HCT116 (cell line): Measurements from ENCODE around the gene ACTN1. TPM values are rescaled to one million over a fixed set of nuclear protein-coding genes. Genes with fewer than 3 reads are reported as not detected.

Source experiments
- ATAC-seq: fragments of 200-7000 bp; cut with Tn5 transposase; 2 replicates; pipeline ENCODE4 v1.9.1; 2020; ENCODE audit warnings: mild to moderate bottlenecking, moderate library complexity
- BruUV-seq: library from RNA; stranded (reverse); fragments of 400-500 nt; replicated peaks from 2 replicates; lab custom pipeline; 2021; lab: Mats Ljungman, UMichigan
- CTCF ChIA-PET: fragments of 300-600 bp; sonication (Branson Sonifier 250); formaldehyde crosslinking; loops from one replicate; lab custom pipeline; 2021; ENCODE audit warnings: antibody characterized with exemption; lab: Charles Lee
- POLR2A ChIA-PET: fragments of 300-600, 350-600 bp; sonication (Branson Sonifier 250); formaldehyde crosslinking; loops from one replicate; lab custom pipeline; 2021; ENCODE audit warnings: antibody characterized with exemption; lab: Charles Lee
- RAD21 ChIA-PET, 2 experiments: fragments of 300-600 bp; sonication (Branson Sonifier 250); formaldehyde crosslinking; loops; one replicate each; lab custom pipeline; 2023; ENCODE audit warnings: low total read pairs in 2 of 2; ENCODE audit not compliant: uncharacterized antibody in 2 of 2, unreplicated experiment in 2 of 2, low non-redundant PET in 1 of 2; lab: Charles Lee
- DNase-seq: peaks from one replicate; pipeline ENCODE4 v3.0.0-alpha.2; 2010; ENCODE audit warnings: low read depth, low spot score
- H2AFZ ChIP-seq: fragments of 200-600 bp; shearing (Covaris generic), sonication (generic); 2 replicates; pipeline ENCODE4 v1.6.1; 2017; ENCODE audit warnings: low read depth, mixed run types, mixed read lengths, antibody characterized with exemption, low read length; ENCODE audit not compliant: poor library complexity, severe bottlenecking
- H3K27ac ChIP-seq: 2 replicates; pipeline ENCODE4 v1.5.1; 2012; ENCODE audit warnings: low read depth, low read length
- H3K27me3 ChIP-seq: fragments of 200-600 bp; sonication (generic); 2 replicates; pipeline ENCODE4 v1.6.1; 2016; ENCODE audit warnings: mixed run types, low read length, mixed read lengths; ENCODE audit not compliant: insufficient read depth
- H3K36me3 ChIP-seq, 2 experiments: fragments of 200-500 bp in 1 of 2; fragments of 200-600 bp in 1 of 2; sonication (Bioruptor generic) in 1 of 2; sonication (generic) in 1 of 2; 2 replicates each; pipeline versions ENCODE4 v1.5.1 to v1.6.1; 2014 to 2016; ENCODE audit warnings: low read length in 2 of 2, inconsistent platforms in 1 of 2, mixed read lengths in 1 of 2, mixed run types in 1 of 2; ENCODE audit not compliant: insufficient read depth in 2 of 2, control insufficient read depth in 1 of 2
- H3K4me1 ChIP-seq, 2 experiments: fragments of 200-600 bp in 1 of 2; sonication (generic) in 1 of 2; 2 replicates each; pipeline versions ENCODE4 v1.5.1 to v1.6.1; 2012 to 2017; ENCODE audit warnings: low read length in 2 of 2, inconsistent platforms in 1 of 2, mild to moderate bottlenecking in 1 of 2, mixed read lengths in 1 of 2, mixed run types in 1 of 2, moderate library complexity in 1 of 2; ENCODE audit not compliant: insufficient read depth in 2 of 2, control insufficient read depth in 1 of 2
- H3K4me2 ChIP-seq: fragments of 200-600 bp; sonication (generic); 2 replicates; pipeline ENCODE4 v1.6.1; 2017; ENCODE audit warnings: mixed run types, low read length, mixed read lengths
- H3K4me3 ChIP-seq, 2 experiments: fragments of 200-600 bp in 1 of 2; sonication (generic) in 1 of 2; replicated peaks in 1 of 2; 2 replicates each; pipeline ENCODE4 v1.5.1; 2011 to 2016; ENCODE audit warnings: low read length in 2 of 2, control low read depth in 1 of 2, low read depth in 1 of 2, mild to moderate bottlenecking in 1 of 2, mixed read lengths in 1 of 2, mixed run types in 1 of 2
- H3K79me2 ChIP-seq: fragments of 200-600 bp; sonication (generic); 2 replicates; pipeline ENCODE4 v1.6.1; 2017; ENCODE audit warnings: mild to moderate bottlenecking, mixed run types, low read length, moderate library complexity, mixed read lengths; ENCODE audit not compliant: insufficient read depth
- H3K9ac ChIP-seq: fragments of 200-600 bp; sonication (generic); 2 replicates; pipeline ENCODE4 v1.6.1; 2016; ENCODE audit warnings: low read length, mixed read lengths
- H3K9me2 ChIP-seq: fragments of 200-600 bp; sonication (generic), shearing (Covaris generic); 2 replicates; pipeline ENCODE4 v1.6.1; 2017; ENCODE audit warnings: mixed run types, mild to moderate bottlenecking, moderate library complexity; ENCODE audit not compliant: insufficient read depth
- H3K9me3 ChIP-seq, 2 experiments: fragments of 200-500 bp in 1 of 2; fragments of 200-600 bp in 1 of 2; sonication (Bioruptor generic) in 1 of 2; sonication (generic) in 1 of 2; 2 replicates each; pipeline ENCODE4 v1.6.1; 2014 to 2017; ENCODE audit warnings: low read length in 2 of 2, mixed read lengths in 2 of 2, inconsistent platforms in 1 of 2, low read depth in 1 of 2, mild to moderate bottlenecking in 1 of 2, mixed run types in 1 of 2, moderate library complexity in 1 of 2; ENCODE audit not compliant: control insufficient read depth in 1 of 2, insufficient read depth in 1 of 2
- H4K20me1 ChIP-seq: fragments of 200-600 bp; sonication (generic), shearing (Covaris generic); 2 replicates; pipeline ENCODE4 v1.6.1; 2017; ENCODE audit warnings: mixed run types, mild to moderate bottlenecking, moderate library complexity; ENCODE audit not compliant: insufficient read depth
- ATF3 ChIP-seq: IDR thresholded peaks from 2 replicates; pipeline ENCODE4 v1.6.1; 2012
- CEBPB ChIP-seq: IDR thresholded peaks from 2 replicates; pipeline ENCODE4 v1.6.1; 2012; ENCODE audit warnings: low read depth
- CTCF ChIP-seq, 3 experiments: fragments of 200-600 bp in 1 of 3; sonication (generic) in 1 of 3; IDR thresholded peaks in 2 of 3; conservative IDR thresholded peaks in 1 of 3; 2 replicates each; pipeline ENCODE4 v1.5.1; 2012 to 2017; ENCODE audit warnings: low read depth in 2 of 3, low read length in 2 of 3, antibody characterized with exemption in 1 of 3, borderline replicate concordance in 1 of 3, control low read depth in 1 of 3, mild to moderate bottlenecking in 1 of 3, mixed read lengths in 1 of 3, mixed run types in 1 of 3, moderate library complexity in 1 of 3; ENCODE audit not compliant: insufficient read depth in 1 of 3
- EZH2phosphoT487 ChIP-seq: fragments of 200-600 bp; IDR thresholded peaks from 2 replicates; pipeline ENCODE4 v1.6.1; 2018; ENCODE audit warnings: antibody characterized with exemption, borderline replicate concordance
- FOSL1 ChIP-seq: IDR thresholded peaks from 2 replicates; pipeline ENCODE4 v1.6.1; 2012; ENCODE audit warnings: low read depth
- JUND ChIP-seq: IDR thresholded peaks from 2 replicates; pipeline ENCODE4 v1.6.1; 2012
- MAX ChIP-seq: IDR thresholded peaks from 2 replicates; pipeline ENCODE4 v1.6.1; 2012
- POLR2A ChIP-seq: IDR thresholded peaks from 2 replicates; pipeline ENCODE4 v1.7.0; 2011; ENCODE audit warnings: borderline replicate concordance; ENCODE audit not compliant: insufficient read depth, insufficient read length; ENCODE audit errors: extremely low read depth
- RAD21 ChIP-seq: IDR thresholded peaks from 2 replicates; pipeline ENCODE4 v1.6.1; 2012; ENCODE audit warnings: low read depth, mild to moderate bottlenecking
- ZNF274 ChIP-seq: fragments of 200-500 bp; sonication (Bioruptor generic); IDR thresholded peaks from 2 replicates; pipeline ENCODE4 v1.6.1; 2014; ENCODE audit warnings: mild to moderate bottlenecking, low read depth, low read length, inconsistent platforms
- intact Hi-C: fragments of 100-400 bp; cut with micrococcal nuclease; formaldehyde crosslinking; loops from 2 replicates; pipeline ENCODE4 v1.10.0; 2022
- total RNA-seq: library from RNA; stranded (reverse); gene quantifications from one replicate; pipeline ENCODE4 v1.2.1, GENCODE V29; 2021; ENCODE audit not compliant: unreplicated experiment

ACTN1 gene
- total RNA-seq, 1 experiment from 2014 or later = 123 TPM

- TF ChIP-seq CTCF (IDR thresholded peaks at IDR 0.05 in 2 of 3, conservative IDR thresholded peaks at IDR 0.05 in 1 of 3; ENCODE audit: borderline replicate concordance in 1 of 3, insufficient read depth in 1 of 3, low read depth in 2 of 3, low read length in 2 of 3) = no peak
- no peak for TF ChIP-seq MAX
- TF ChIP-seq CEBPB = no peak
- no peak for TF ChIP-seq POLR2A
- TF ChIP-seq ZNF274 = no peak
- no peak for TF ChIP-seq ATF3
- TF ChIP-seq JUND = no peak
- no peak for TF ChIP-seq EZH2phosphoT487
These were observed 40.6 kb downstream of the ACTN1 start (continued) for GRCh38 chr14:68938271-68939150.

- peaks cover 93% of the 10 kb centered on the region for H3K79me2 ChIP-seq
- no peak for DNase-seq
- BruUV-seq = no TSS peak
These were observed 41.4 kb downstream of the ACTN1 start for GRCh38 chr14:68937471-68938270.

More at GRCh38 chr14:68937471-68938270, 41.4 kb downstream of the ACTN1 start:
- Histone ChIP-seq H3K27me3 (no peaks in the 10 kb centered on the region), H3K4me1 (peaks cover 45 to 63% of the 10 kb centered on the region in 2 experiments), H4K20me1 (peaks cover 8% of the 10 kb centered on the region; the same call in 1 of the 2 replicates), H3K36me3 (no peaks in the 10 kb centered on the region; a peak in 1 of 4 replicates), H3K27ac (no peak overlapping the region), H3K9me3 (no peaks in the 10 kb centered on the region), H3K4me3 (no peak overlapping the region), H3K4me2 (peak overlapping the region; percentile 28; the same call in 1 of the 2 replicates), H2AFZ (no peak overlapping the region), H3K9ac (no peak overlapping the region), H3K9me2 (no peaks in the 10 kb centered on the region)
- intact Hi-C loops = no loop called here
- CTCF ChIA-PET = no interaction called here
- peak; percentile 60 for ATAC-seq
- RAD21 ChIA-PET = no interaction called here
- POLR2A ChIA-PET = no interaction called here
- no peak for TF ChIP-seq POLR2A
- TF ChIP-seq CTCF (IDR thresholded peaks at IDR 0.05 in 2 of 3, conservative IDR thresholded peaks at IDR 0.05 in 1 of 3; ENCODE audit: borderline replicate concordance in 1 of 3, insufficient read depth in 1 of 3, low read depth in 2 of 3, low read length in 2 of 3) = 0 out of 6 replicates have a peak, but pooled peaks of 2 of the 3 experiments have one; percentile 15 to 31
- TF ChIP-seq RAD21 = peak; percentile 18; the same call in 1 of the 2 replicates
- TF ChIP-seq FOSL1 = no peak
